WTC11 (cell line): ENCODE data around the gene MPDZ. TPM values are rescaled to one million over a fixed set of nuclear protein-coding genes. Genes with fewer than 3 reads are reported as not detected.

Experiments used
- ATAC-seq: fragments of 200-7000 bp; cut with Tn5 transposase; 2 replicates; pipeline ENCODE4 v1.10.0; 2021; ENCODE audit warnings: mild to moderate bottlenecking, moderate library complexity
- CTCF ChIA-PET: fragments of 300-600 bp; sonication (Branson Sonifier 250); formaldehyde crosslinking; loops from one replicate; lab custom pipeline; 2021; ENCODE audit warnings: antibody characterized with exemption; lab: Charles Lee
- POLR2A ChIA-PET: fragments of 350-600 bp; sonication (Branson Sonifier 250); formaldehyde crosslinking; loops from one replicate; lab custom pipeline; 2021; ENCODE audit warnings: antibody characterized with exemption; lab: Charles Lee
- DNase-seq: peaks from one replicate; pipeline ENCODE4 v3.0.0; 2021; ENCODE audit warnings: low spot score
- H3K27ac Mint-ChIP-seq: 2 replicates; pipeline ENCODE4 v1.8.0; 2021; ENCODE audit warnings: mixed read lengths
- H3K27me3 Mint-ChIP-seq: 2 replicates; pipeline ENCODE4 v1.8.0; 2021; ENCODE audit warnings: low read depth, mild to moderate bottlenecking, moderate library complexity, mixed read lengths
- H3K36me3 Mint-ChIP-seq: 2 replicates; pipeline ENCODE4 v1.8.0; 2021; ENCODE audit warnings: mixed read lengths
- H3K4me1 Mint-ChIP-seq: 2 replicates; pipeline ENCODE4 v1.8.0; 2022; ENCODE audit warnings: mixed read lengths
- H3K4me3 Mint-ChIP-seq: 2 replicates; pipeline ENCODE4 v1.8.0; 2021; ENCODE audit warnings: mild to moderate bottlenecking, moderate library complexity, mixed read lengths
- H3K9me3 Mint-ChIP-seq: 2 replicates; pipeline ENCODE4 v1.8.0; 2021; ENCODE audit warnings: mixed read lengths
- CREM ChIP-seq: sonication (generic); formaldehyde crosslinking; IDR thresholded peaks from 2 replicates; pipeline ENCODE4 v1.8.1; 2022; ENCODE audit warnings: mild to moderate bottlenecking, missing genetic modification reagents, moderate library complexity
- EMX1 ChIP-seq: fragments of 250-450 bp; sonication (Bioruptor Pico); IDR thresholded peaks from 2 replicates; pipeline ENCODE4 v1.8.0; 2021; ENCODE audit warnings: mild to moderate bottlenecking
- FOXK1 ChIP-seq: sonication (generic); formaldehyde crosslinking; IDR thresholded peaks from 2 replicates; pipeline ENCODE4 v1.8.0; 2022; ENCODE audit warnings: mild to moderate bottlenecking, moderate library complexity, missing genetic modification reagents
- GRHL2 ChIP-seq: fragments of 250-450 bp; sonication (Bioruptor Pico); IDR thresholded peaks from 2 replicates; pipeline ENCODE4 v1.8.0; 2022; ENCODE audit warnings: mild to moderate bottlenecking, moderate library complexity; ENCODE audit not compliant: insufficient replicate concordance, severe bottlenecking
- MYBL2 ChIP-seq: sonication (generic); formaldehyde crosslinking; IDR thresholded peaks from 2 replicates; pipeline ENCODE4 v1.8.1; 2023; ENCODE audit warnings: mild to moderate bottlenecking, moderate library complexity, missing genetic modification reagents
- ZNF416 ChIP-seq: fragments of 250-450 bp; sonication (Bioruptor Pico); IDR thresholded peaks from 2 replicates; pipeline ENCODE4 v1.9.0; 2021; ENCODE audit warnings: mild to moderate bottlenecking, inconsistent platforms
- total RNA-seq: library from RNA; stranded (reverse); gene quantifications from 3 replicates; pipeline ENCODE4 v1.2.3, GENCODE V29; 2021
- TF ChIP-seq, protein P1 (sequence below): sonication (generic); formaldehyde crosslinking; conservative IDR thresholded peaks from 2 replicates; pipeline ENCODE4 v1.8.1; 2022; ENCODE audit warnings: mild to moderate bottlenecking, missing genetic modification reagents
- TF ChIP-seq, protein P2 (sequence below): sonication (generic); formaldehyde crosslinking; IDR thresholded peaks from 2 replicates; pipeline ENCODE4 v1.8.1; 2023; ENCODE audit warnings: mild to moderate bottlenecking, missing genetic modification reagents
- TF ChIP-seq, protein P3 (sequence below): sonication (generic); formaldehyde crosslinking; IDR thresholded peaks from 2 replicates; pipeline ENCODE4 v1.8.1; 2023; ENCODE audit warnings: mild to moderate bottlenecking, missing genetic modification reagents
- TF ChIP-seq, protein P4 (sequence below): fragments of 250-450 bp; sonication (Bioruptor Pico); IDR thresholded peaks from 2 replicates; pipeline ENCODE4 v1.9.0; 2021; ENCODE audit warnings: mild to moderate bottlenecking, borderline replicate concordance
- TF ChIP-seq, protein P5 (sequence below): sonication (generic); formaldehyde crosslinking; IDR thresholded peaks from 2 replicates; pipeline ENCODE4 v1.8.0; 2022; ENCODE audit warnings: mild to moderate bottlenecking, missing genetic modification reagents
- TF ChIP-seq, protein P6 (sequence below): sonication (generic); formaldehyde crosslinking; IDR thresholded peaks from 2 replicates; pipeline ENCODE4 v1.8.0; 2023; ENCODE audit warnings: mild to moderate bottlenecking, missing genetic modification reagents
- TF ChIP-seq, protein P7 (sequence below): sonication (generic); formaldehyde crosslinking; conservative IDR thresholded peaks from 2 replicates; pipeline ENCODE4 v1.8.1; 2023; ENCODE audit warnings: mild to moderate bottlenecking, low read depth, missing genetic modification reagents, moderate library complexity
- TF ChIP-seq, protein P8 (sequence below): sonication (generic); formaldehyde crosslinking; IDR thresholded peaks from 2 replicates; pipeline ENCODE4 v1.8.1; 2022; ENCODE audit warnings: mild to moderate bottlenecking, moderate library complexity, missing genetic modification reagents
- TF ChIP-seq, protein P9 (sequence below): sonication (generic); formaldehyde crosslinking; IDR thresholded peaks from 2 replicates; pipeline ENCODE4 v1.8.1; 2023; ENCODE audit warnings: mild to moderate bottlenecking, missing genetic modification reagents, moderate library complexity

MPDZ gene
- total RNA-seq, 1 experiment from 2014 or later, result 38.5 TPM

DNA sequence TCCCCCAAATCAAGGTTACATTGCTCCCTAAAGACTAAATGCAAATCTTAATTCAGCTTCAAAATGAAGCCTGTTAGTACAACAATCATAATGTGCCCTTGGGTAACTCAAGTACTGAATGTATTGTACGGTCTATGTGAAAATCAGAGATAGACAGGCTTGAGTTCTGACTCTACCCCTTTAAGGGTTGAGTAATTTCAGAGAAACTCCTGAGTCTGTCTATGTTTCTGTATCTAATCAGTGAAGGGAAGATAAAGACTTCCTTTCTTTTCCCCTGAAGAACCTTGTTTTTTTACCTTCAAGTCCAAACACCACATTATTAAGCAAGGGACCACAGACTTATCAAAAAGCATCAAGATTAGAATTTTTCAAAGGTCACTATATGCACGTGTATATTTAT lies 108.2 kb downstream of the MPDZ start:
- POLR2A ChIA-PET, result no interaction called here
- ATAC-seq, result no peak

DNA sequence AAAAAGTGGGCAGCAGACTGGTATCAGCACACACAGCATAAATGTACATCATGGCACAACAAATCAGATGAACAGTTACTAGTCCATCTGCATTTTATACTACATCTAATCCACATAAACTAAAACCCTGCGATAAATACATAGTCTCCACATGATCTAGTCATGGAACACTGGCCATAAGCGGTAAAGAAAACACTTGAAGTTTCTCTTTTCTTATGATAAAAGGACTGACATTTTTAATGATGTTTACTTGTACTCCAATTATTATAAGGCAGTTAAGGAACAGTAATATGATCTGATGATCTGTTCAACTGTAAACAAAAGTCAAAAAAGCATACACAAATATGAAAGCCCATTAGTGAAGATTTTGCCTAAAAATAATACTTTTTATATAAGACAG lies 112.5 kb downstream of the MPDZ start:
- peaks cover 17% of the 10 kb centered on the region for H3K4me1 Mint-ChIP-seq
- TF ChIP-seq CREM (CRISPR knock-in tag) (no peak), ZNF416 (CRISPR knock-in tag) (no peak), GRHL2 (CRISPR knock-in tag) (no peak), EMX1 (CRISPR knock-in tag) (no peak), MYBL2 (CRISPR knock-in tag) (no peak)
- TF ChIP-seq, protein P1, sequence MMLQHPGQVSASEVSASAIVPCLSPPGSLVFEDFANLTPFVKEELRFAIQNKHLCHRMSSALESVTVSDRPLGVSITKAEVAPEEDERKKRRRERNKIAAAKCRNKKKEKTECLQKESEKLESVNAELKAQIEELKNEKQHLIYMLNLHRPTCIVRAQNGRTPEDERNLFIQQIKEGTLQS (CRISPR knock-in tag), result no peak
- TF ChIP-seq, protein P2, sequence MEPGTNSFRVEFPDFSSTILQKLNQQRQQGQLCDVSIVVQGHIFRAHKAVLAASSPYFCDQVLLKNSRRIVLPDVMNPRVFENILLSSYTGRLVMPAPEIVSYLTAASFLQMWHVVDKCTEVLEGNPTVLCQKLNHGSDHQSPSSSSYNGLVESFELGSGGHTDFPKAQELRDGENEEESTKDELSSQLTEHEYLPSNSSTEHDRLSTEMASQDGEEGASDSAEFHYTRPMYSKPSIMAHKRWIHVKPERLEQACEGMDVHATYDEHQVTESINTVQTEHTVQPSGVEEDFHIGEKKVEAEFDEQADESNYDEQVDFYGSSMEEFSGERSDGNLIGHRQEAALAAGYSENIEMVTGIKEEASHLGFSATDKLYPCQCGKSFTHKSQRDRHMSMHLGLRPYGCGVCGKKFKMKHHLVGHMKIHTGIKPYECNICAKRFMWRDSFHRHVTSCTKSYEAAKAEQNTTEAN (CRISPR knock-in tag), result no peak
- TF ChIP-seq, protein P3, sequence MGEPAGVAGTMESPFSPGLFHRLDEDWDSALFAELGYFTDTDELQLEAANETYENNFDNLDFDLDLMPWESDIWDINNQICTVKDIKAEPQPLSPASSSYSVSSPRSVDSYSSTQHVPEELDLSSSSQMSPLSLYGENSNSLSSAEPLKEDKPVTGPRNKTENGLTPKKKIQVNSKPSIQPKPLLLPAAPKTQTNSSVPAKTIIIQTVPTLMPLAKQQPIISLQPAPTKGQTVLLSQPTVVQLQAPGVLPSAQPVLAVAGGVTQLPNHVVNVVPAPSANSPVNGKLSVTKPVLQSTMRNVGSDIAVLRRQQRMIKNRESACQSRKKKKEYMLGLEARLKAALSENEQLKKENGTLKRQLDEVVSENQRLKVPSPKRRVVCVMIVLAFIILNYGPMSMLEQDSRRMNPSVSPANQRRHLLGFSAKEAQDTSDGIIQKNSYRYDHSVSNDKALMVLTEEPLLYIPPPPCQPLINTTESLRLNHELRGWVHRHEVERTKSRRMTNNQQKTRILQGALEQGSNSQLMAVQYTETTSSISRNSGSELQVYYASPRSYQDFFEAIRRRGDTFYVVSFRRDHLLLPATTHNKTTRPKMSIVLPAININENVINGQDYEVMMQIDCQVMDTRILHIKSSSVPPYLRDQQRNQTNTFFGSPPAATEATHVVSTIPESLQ (CRISPR knock-in tag), result no peak
- TF ChIP-seq, protein P4, sequence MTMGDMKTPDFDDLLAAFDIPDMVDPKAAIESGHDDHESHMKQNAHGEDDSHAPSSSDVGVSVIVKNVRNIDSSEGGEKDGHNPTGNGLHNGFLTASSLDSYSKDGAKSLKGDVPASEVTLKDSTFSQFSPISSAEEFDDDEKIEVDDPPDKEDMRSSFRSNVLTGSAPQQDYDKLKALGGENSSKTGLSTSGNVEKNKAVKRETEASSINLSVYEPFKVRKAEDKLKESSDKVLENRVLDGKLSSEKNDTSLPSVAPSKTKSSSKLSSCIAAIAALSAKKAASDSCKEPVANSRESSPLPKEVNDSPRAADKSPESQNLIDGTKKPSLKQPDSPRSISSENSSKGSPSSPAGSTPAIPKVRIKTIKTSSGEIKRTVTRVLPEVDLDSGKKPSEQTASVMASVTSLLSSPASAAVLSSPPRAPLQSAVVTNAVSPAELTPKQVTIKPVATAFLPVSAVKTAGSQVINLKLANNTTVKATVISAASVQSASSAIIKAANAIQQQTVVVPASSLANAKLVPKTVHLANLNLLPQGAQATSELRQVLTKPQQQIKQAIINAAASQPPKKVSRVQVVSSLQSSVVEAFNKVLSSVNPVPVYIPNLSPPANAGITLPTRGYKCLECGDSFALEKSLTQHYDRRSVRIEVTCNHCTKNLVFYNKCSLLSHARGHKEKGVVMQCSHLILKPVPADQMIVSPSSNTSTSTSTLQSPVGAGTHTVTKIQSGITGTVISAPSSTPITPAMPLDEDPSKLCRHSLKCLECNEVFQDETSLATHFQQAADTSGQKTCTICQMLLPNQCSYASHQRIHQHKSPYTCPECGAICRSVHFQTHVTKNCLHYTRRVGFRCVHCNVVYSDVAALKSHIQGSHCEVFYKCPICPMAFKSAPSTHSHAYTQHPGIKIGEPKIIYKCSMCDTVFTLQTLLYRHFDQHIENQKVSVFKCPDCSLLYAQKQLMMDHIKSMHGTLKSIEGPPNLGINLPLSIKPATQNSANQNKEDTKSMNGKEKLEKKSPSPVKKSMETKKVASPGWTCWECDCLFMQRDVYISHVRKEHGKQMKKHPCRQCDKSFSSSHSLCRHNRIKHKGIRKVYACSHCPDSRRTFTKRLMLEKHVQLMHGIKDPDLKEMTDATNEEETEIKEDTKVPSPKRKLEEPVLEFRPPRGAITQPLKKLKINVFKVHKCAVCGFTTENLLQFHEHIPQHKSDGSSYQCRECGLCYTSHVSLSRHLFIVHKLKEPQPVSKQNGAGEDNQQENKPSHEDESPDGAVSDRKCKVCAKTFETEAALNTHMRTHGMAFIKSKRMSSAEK, result no peak
- TF ChIP-seq, protein P5, sequence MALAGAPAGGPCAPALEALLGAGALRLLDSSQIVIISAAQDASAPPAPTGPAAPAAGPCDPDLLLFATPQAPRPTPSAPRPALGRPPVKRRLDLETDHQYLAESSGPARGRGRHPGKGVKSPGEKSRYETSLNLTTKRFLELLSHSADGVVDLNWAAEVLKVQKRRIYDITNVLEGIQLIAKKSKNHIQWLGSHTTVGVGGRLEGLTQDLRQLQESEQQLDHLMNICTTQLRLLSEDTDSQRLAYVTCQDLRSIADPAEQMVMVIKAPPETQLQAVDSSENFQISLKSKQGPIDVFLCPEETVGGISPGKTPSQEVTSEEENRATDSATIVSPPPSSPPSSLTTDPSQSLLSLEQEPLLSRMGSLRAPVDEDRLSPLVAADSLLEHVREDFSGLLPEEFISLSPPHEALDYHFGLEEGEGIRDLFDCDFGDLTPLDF (CRISPR knock-in tag), result no peak
- TF ChIP-seq, all 79 proteins: peak for 0
- Mint-ChIP-seq H3K9me3 (no peaks in the 10 kb centered on the region), H3K27me3 (no peaks in the 10 kb centered on the region), H3K36me3 (peaks cover 17% of the 10 kb centered on the region), H3K27ac (no peak overlapping the region), H3K4me3 (no peak overlapping the region)
- no peak for ATAC-seq
- no peak for DNase-seq
- ChIA-PET POLR2A (no interaction called here), CTCF (no interaction called here)

More for the DNA sequence above, 108.2 kb downstream of the MPDZ start:
- TF ChIP-seq, protein P6, sequence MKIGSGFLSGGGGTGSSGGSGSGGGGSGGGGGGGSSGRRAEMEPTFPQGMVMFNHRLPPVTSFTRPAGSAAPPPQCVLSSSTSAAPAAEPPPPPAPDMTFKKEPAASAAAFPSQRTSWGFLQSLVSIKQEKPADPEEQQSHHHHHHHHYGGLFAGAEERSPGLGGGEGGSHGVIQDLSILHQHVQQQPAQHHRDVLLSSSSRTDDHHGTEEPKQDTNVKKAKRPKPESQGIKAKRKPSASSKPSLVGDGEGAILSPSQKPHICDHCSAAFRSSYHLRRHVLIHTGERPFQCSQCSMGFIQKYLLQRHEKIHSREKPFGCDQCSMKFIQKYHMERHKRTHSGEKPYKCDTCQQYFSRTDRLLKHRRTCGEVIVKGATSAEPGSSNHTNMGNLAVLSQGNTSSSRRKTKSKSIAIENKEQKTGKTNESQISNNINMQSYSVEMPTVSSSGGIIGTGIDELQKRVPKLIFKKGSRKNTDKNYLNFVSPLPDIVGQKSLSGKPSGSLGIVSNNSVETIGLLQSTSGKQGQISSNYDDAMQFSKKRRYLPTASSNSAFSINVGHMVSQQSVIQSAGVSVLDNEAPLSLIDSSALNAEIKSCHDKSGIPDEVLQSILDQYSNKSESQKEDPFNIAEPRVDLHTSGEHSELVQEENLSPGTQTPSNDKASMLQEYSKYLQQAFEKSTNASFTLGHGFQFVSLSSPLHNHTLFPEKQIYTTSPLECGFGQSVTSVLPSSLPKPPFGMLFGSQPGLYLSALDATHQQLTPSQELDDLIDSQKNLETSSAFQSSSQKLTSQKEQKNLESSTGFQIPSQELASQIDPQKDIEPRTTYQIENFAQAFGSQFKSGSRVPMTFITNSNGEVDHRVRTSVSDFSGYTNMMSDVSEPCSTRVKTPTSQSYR (CRISPR knock-in tag), result no peak
- TF ChIP-seq, protein P7, sequence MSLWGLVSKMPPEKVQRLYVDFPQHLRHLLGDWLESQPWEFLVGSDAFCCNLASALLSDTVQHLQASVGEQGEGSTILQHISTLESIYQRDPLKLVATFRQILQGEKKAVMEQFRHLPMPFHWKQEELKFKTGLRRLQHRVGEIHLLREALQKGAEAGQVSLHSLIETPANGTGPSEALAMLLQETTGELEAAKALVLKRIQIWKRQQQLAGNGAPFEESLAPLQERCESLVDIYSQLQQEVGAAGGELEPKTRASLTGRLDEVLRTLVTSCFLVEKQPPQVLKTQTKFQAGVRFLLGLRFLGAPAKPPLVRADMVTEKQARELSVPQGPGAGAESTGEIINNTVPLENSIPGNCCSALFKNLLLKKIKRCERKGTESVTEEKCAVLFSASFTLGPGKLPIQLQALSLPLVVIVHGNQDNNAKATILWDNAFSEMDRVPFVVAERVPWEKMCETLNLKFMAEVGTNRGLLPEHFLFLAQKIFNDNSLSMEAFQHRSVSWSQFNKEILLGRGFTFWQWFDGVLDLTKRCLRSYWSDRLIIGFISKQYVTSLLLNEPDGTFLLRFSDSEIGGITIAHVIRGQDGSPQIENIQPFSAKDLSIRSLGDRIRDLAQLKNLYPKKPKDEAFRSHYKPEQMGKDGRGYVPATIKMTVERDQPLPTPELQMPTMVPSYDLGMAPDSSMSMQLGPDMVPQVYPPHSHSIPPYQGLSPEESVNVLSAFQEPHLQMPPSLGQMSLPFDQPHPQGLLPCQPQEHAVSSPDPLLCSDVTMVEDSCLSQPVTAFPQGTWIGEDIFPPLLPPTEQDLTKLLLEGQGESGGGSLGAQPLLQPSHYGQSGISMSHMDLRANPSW (CRISPR knock-in tag), result no peak
- TF ChIP-seq FOXK1, result no peak
- TF ChIP-seq, protein P8, sequence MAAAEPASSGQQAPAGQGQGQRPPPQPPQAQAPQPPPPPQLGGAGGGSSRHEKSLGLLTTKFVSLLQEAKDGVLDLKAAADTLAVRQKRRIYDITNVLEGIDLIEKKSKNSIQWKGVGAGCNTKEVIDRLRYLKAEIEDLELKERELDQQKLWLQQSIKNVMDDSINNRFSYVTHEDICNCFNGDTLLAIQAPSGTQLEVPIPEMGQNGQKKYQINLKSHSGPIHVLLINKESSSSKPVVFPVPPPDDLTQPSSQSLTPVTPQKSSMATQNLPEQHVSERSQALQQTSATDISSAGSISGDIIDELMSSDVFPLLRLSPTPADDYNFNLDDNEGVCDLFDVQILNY (CRISPR knock-in tag), result no peak
- TF ChIP-seq, protein P9, sequence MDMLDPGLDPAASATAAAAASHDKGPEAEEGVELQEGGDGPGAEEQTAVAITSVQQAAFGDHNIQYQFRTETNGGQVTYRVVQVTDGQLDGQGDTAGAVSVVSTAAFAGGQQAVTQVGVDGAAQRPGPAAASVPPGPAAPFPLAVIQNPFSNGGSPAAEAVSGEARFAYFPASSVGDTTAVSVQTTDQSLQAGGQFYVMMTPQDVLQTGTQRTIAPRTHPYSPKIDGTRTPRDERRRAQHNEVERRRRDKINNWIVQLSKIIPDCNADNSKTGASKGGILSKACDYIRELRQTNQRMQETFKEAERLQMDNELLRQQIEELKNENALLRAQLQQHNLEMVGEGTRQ, result no peak
- Mint-ChIP-seq H3K27me3 (no peaks in the 10 kb centered on the region), H3K4me1 (no peaks in the 10 kb centered on the region), H3K9me3 (no peaks in the 10 kb centered on the region), H3K4me3 (no peak overlapping the region), H3K36me3 (peaks cover 28% of the 10 kb centered on the region), H3K27ac (no peak overlapping the region)
- no peak for DNase-seq
- CTCF ChIA-PET, result no interaction called here
